Retinal pigment epithelial cell (primary cell): ENCODE measurements around the gene H19.

Source experiments
- DNase-seq: peaks from one replicate; pipeline ENCODE4 v3.0.0-alpha.2; 2010; ENCODE audit warnings: low read depth
- H3K4me3 ChIP-seq: 2 replicates; pipeline ENCODE4 v1.5.1; 2011; ENCODE audit warnings: mild to moderate bottlenecking, low read length, control low read depth, moderate library complexity
- TF ChIP-seq, protein P1 (sequence below): conservative IDR thresholded peaks from 2 replicates; pipeline ENCODE4 v1.5.1; 2011; ENCODE audit warnings: low read depth, low read length, control low read depth, inconsistent platforms

The H19 gene

DNA sequence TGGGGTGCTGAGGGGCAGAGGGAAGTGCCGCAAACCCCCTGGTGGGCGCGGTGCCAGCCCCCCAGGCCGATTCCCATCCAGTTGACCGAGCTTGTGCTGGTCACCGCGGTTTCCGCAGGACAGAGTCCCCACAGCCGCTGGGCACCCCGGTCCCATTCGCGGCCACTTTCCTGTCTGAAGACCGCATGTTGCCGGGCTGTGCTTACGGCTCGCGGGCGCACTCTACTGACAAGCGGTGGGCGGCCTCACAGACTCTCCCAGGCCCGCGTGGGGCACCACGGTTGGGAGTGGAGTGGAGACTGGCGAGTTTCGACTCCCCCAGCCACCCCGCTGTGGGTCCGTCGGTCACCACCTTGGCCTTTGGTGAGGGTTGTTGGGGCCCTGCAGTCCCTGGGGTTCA, 648 bp upstream of the H19 start:
- DNase-seq, result no peak
- TF ChIP-seq, protein P1, sequence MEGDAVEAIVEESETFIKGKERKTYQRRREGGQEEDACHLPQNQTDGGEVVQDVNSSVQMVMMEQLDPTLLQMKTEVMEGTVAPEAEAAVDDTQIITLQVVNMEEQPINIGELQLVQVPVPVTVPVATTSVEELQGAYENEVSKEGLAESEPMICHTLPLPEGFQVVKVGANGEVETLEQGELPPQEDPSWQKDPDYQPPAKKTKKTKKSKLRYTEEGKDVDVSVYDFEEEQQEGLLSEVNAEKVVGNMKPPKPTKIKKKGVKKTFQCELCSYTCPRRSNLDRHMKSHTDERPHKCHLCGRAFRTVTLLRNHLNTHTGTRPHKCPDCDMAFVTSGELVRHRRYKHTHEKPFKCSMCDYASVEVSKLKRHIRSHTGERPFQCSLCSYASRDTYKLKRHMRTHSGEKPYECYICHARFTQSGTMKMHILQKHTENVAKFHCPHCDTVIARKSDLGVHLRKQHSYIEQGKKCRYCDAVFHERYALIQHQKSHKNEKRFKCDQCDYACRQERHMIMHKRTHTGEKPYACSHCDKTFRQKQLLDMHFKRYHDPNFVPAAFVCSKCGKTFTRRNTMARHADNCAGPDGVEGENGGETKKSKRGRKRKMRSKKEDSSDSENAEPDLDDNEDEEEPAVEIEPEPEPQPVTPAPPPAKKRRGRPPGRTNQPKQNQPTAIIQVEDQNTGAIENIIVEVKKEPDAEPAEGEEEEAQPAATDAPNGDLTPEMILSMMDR, result no peak
- no peak overlapping the region for H3K4me3 ChIP-seq

DNA sequence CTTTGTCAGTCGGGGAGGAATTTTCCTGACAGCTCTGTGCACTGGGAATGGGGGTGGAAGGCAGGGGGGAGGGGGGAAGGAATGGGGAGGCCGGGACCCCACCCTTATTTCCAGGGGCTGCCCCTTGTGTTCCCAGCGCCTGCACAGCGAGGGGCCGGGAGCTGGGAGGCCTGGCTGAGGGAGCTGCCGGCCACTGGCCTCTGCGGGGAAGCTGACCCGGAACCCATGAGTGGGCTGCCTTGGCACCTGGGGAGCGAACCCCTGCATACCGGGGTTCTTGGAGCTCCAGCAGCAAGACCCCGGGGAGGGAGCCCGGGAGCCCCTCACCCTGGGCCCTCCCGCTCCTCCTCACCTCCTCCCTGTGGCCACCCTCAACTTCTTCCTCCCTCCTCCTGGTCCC, 3.5 kb downstream of the H19 start:
- DNase-seq, result no peak
- H3K4me3 ChIP-seq, result no peak overlapping the region
- TF ChIP-seq, protein P1, result no peak

DNA sequence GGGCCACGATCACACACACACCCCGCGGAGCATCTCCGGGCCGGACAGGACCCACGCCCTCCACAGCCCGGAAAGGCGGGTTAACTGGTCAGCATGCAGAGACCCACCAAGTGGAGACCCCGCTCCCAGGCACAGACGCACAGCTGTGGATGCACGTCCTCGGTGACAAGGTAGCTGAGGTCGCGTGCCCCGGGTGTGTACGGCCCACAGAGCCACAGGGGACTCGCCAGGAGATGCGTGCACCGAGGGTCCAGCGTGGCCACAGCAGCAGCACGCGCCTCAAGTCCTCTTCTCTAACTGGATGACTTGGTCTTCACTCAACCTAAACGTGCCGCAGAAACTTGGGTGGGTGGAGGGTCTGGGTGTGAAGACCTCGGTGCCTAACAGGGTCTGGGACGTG, 5.5 kb downstream of the H19 start:
- DNase-seq, result no peak
- TF ChIP-seq, protein P1, result no peak
- H3K4me3 ChIP-seq, result no peak overlapping the region

DNA sequence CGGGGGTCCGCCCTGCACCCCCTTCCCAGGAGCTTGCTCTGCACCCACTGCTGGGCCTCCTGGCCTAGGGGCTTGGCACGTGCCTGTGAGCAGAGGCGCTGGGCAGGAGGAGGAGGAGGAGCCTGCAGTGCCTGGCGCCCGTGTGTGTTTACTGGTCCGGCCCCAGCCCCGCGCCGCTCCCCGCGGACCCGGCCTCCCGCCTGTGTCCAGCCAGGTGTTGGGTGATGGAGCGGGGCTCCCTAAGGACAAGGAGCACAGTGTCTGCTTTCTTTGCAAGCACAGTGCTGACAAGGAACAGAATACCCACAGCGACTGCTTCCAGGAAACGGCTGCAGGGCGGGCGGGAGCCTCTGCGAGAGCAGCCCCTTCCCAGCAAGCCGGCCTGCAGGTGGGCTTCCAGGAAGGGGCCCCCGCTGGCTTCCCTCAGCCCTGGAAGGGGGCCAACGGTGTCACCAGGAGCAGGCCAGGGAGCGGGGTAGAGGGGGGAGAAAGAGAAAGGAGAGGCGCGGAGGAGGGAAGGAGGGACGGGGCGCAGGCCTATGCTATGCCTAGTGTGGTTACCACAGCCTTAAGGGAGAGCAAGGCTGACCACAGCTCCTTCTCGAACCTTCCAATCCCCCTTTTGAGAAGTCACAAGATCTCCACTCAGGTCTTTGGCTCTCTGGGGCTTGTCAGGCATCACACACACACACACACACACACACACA, 6.6 kb downstream of the H19 start:
- no peak overlapping the region for H3K4me3 ChIP-seq
- DNase-seq, result no peak
- TF ChIP-seq, protein P1, result no peak

DNA sequence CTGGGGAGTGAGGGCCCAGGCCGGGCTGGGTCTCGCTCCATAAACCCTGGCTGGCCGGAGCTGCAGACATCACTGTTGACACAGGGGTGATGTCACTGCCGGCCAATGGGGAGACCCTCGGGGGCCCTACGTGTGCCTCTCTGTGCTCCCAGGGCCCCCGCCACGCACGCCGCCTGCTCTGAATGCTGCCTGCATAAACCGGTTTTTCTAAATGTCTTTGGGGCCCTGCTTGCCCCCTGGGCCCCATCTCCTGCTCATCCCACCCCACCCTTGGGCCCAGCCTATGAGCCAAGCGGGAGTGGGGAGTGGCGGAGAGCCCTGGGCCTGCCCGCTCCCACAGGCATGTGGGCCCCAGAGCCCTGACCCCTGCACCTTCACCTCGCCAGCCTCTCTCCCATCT, 7.7 kb downstream of the H19 start:
- DNase-seq, result no peak
- H3K4me3 ChIP-seq, result no peak overlapping the region
- TF ChIP-seq, protein P1, result no peak

DNA sequence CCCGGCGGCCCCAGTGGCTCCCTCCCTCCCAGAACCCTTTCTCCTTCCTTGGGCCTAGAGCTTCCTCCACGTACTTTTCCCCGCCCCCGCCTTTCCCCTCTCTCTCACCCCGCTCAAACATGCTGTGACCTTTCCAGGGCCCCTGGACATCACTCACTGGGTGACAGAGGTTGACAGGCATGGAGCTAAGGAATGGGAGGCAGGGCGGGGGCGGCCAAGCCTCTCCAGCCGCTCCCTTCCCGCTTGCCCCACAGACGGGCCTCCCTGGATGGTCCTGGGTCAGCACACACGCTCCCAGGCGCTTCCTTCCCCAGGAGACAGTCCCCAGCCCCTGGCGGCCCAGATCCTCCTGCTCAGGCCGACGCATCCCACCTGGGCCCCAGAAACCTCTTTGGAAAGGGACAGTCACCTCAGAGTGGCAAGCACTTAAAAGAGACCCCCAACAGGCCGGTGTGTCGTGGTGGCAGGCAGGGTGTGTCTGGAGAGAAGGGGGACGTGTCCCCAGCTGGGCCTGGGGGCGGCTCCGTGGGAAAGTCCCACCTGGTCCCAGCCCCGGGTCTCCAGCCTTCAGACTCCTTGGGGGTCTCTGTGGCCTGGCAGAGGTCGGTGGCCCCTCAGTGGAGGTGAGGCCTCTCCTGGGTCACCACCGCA, 8.8 kb downstream of the H19 start:
- TF ChIP-seq, protein P1, result no peak
- DNase-seq, result no peak
- no peak overlapping the region for H3K4me3 ChIP-seq

DNA sequence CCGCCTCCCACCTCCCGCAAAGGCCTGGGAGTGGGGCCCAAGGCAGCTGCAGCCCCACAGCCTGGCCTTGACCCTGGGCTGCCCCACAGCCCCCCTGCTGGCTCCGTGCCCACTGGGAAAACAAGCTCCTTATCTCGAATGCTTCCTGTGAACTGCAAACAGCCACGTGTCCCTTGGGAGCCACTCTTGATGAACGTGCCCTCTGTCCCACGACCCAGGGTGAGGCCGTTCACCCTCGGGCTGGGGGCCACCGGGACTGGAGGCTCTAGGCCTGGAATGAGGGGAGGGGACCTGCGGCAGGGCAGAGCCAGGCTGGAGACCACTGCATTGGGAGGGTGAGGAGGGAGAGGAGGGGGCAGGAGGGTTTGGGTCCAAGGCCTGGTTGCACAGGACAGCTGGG, 9.5 kb downstream of the H19 start:
- no peak overlapping the region for H3K4me3 ChIP-seq
- TF ChIP-seq, protein P1, result no peak
- no peak for DNase-seq
